Breast epithelium (tissue), 3 donors: ENCODE data around the gene MT4.

Source experiments
- POLR2A ChIP-seq: fragments of 450-650 bp; IDR thresholded peaks from one replicate; pipeline ENCODE4 v1.6.1; 2016; ENCODE audit warnings: antibody characterized with exemption, mild to moderate bottlenecking, moderate library complexity
- TF ChIP-seq, protein P1 (sequence below), 3 donors: fragments of 450-650 bp; IDR thresholded peaks; one replicate each; pipeline ENCODE4 v1.5.1; 2016 to 2017; ENCODE audit warnings: antibody characterized with exemption in 3 of 3, mild to moderate bottlenecking in 3 of 3, moderate library complexity in 3 of 3

- TF ChIP-seq, protein P1, sequence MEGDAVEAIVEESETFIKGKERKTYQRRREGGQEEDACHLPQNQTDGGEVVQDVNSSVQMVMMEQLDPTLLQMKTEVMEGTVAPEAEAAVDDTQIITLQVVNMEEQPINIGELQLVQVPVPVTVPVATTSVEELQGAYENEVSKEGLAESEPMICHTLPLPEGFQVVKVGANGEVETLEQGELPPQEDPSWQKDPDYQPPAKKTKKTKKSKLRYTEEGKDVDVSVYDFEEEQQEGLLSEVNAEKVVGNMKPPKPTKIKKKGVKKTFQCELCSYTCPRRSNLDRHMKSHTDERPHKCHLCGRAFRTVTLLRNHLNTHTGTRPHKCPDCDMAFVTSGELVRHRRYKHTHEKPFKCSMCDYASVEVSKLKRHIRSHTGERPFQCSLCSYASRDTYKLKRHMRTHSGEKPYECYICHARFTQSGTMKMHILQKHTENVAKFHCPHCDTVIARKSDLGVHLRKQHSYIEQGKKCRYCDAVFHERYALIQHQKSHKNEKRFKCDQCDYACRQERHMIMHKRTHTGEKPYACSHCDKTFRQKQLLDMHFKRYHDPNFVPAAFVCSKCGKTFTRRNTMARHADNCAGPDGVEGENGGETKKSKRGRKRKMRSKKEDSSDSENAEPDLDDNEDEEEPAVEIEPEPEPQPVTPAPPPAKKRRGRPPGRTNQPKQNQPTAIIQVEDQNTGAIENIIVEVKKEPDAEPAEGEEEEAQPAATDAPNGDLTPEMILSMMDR (IDR thresholded peaks at IDR 0.05): no peak
- no peak for TF ChIP-seq POLR2A
Measured at GRCh38 chr16:56591377-56592060, 26.6 kb downstream of the MT4 start.
